Pancreas (tissue), 10 donors: ENCODE data around the gene BRINP2. TPM values are rescaled to one million over a fixed set of nuclear protein-coding genes. Genes with fewer than 3 reads are reported as not detected.

Experiments
- ATAC-seq, 4 donors: fragments of 200-7000 bp; cut with Tn5 transposase; one replicate each; pipeline versions ENCODE4 v1.8.0 to v1.9.1; 2020; ENCODE audit warnings: mild to moderate bottlenecking in 4 of 4, moderate library complexity in 4 of 4
- DNase-seq, 6 donors: peaks; one replicate each; pipeline ENCODE4 v3.0.0-alpha.2; 2020
- FAIRE-seq: peaks from 2 replicates; lab custom pipeline; 2012; peaks lifted over from hg19 to GRCh38; lab: Jason Lieb, UNC
- H3K27ac ChIP-seq, 4 donors: fragments of 200-600 bp; sonication (generic); 1 replicate in 3 of 4; 2 replicates in 1 of 4; pipeline versions ENCODE4 v1.5.0 to v1.8.0; 2020
- H3K27me3 ChIP-seq, 4 donors: fragments of 200-600 bp; one replicate each; pipeline ENCODE4 v1.8.0; 2021
- H3K36me3 ChIP-seq, 3 donors: fragments of 200-600 bp; sonication (generic) in 1 of 3; one replicate each; pipeline versions ENCODE4 v1.5.0 to v1.8.0; 2020 to 2021
- H3K4me1 ChIP-seq, 3 donors: fragments of 200-600 bp; one replicate each; pipeline ENCODE4 v1.8.0; 2021
- H3K4me3 ChIP-seq, 4 donors: fragments of 200-600 bp; sonication (generic) in 2 of 4; one replicate each; pipeline versions ENCODE4 v1.5.0 to v1.8.0; 2020 to 2021
- H3K9me3 ChIP-seq, 4 donors: fragments of 200-600 bp; one replicate each; pipeline ENCODE4 v1.8.0; 2021
- WGBS, 2 donors: extraction: QIAGEN DNeasy Blood & Tissue Kit; methylation state at CpG; one replicate each; pipeline ENCODE4 v1.1.7; 2013; 5-methylcytosine and 5-hydroxymethylcytosine counted together
- intact Hi-C, 3 donors: fragments of 100-400 bp; cut with DNase I; formaldehyde crosslinking; loops; one replicate each; pipeline versions ENCODE4 v1.11.1 to v1.14.2; 2022
- polyA plus RNA-seq, 2 donors: library from polyadenylated mRNA; stranded (reverse); fragments of 200-250 nt; gene quantifications; one replicate each; pipeline ENCODE4 v1.2.3, GENCODE V29; 2013
- total RNA-seq, 6 donors: library from RNA; stranded (reverse); fragmentation: NEBNext Ultra II Directional in 4 of 6; extraction: Animal tissue kit (Norgen Biotek cat#: 25700) in 4 of 6; gene quantifications; one replicate each; pipeline versions ENCODE4 v1.2.1 to v1.2.4, GENCODE V29; 2021 to 2023
- TF ChIP-seq, protein P1 (sequence below), 4 donors: fragments of 200-600 bp; sonication (generic) in 3 of 4; IDR thresholded peaks; one replicate each; pipeline versions ENCODE4 v1.5.0 to v1.8.0; 2021; ENCODE audit warnings: antibody characterized with exemption in 4 of 4
- donor health status: healthy with polysubstance abuse.
- donor health status: DM: no; HTN: no; CAD: no; lungs with moderate emphysema.
- donor health status: DM: no; HTN: no; CAD: no.
- donor health status: control.
- donor health status: control.
- donor health status: Bipolar disorder and iron deficiency.
- donor health status: DM: yes; HTN: yes; CAD: no.
- donor health status: DM: no; HTN: no; CAD: no.
- donor health status: DM: no; HTN: no; CAD: no.
- donor health status: DM: yes; HTN: yes; CAD: no.

The BRINP2 gene
- total and polyA plus RNA-seq, 8 donors, result 0.04 to 0.23 (median 0.19) TPM; not detected in 5

DNA sequence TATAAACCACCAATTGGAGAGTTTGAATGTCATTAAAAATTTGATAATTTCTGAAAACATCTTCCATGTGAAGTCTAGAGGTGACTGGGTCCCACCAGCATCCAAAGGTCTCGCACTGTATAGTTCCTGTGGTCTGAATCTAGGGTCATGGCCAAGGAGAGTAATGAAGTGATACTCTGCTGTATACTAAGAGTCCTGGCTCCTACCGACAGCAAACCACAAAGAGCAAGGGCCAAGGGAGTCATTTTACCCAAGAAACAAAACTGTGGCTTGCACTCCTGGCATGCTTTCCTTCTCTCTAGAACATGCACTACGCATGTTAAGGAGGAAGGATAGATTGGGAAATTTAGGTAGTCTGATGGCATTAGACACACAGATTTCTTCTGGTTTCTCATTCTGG, 115.6 kb downstream of the BRINP2 start:
- no peak overlapping the region for H3K4me3 ChIP-seq
- DNase-seq, result no peak
- ATAC-seq, result peak in 1 of 4 donors; percentile 43
- TF ChIP-seq, protein P1, sequence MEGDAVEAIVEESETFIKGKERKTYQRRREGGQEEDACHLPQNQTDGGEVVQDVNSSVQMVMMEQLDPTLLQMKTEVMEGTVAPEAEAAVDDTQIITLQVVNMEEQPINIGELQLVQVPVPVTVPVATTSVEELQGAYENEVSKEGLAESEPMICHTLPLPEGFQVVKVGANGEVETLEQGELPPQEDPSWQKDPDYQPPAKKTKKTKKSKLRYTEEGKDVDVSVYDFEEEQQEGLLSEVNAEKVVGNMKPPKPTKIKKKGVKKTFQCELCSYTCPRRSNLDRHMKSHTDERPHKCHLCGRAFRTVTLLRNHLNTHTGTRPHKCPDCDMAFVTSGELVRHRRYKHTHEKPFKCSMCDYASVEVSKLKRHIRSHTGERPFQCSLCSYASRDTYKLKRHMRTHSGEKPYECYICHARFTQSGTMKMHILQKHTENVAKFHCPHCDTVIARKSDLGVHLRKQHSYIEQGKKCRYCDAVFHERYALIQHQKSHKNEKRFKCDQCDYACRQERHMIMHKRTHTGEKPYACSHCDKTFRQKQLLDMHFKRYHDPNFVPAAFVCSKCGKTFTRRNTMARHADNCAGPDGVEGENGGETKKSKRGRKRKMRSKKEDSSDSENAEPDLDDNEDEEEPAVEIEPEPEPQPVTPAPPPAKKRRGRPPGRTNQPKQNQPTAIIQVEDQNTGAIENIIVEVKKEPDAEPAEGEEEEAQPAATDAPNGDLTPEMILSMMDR (IDR thresholded peaks at IDR 0.05), result no peak
- H3K27ac ChIP-seq, result no peak overlapping the region
- intact Hi-C loops, result no loop called here
- no peaks in the 10 kb centered on the region for H3K9me3 ChIP-seq
- H3K4me1 ChIP-seq, result peaks cover 0 to 8% (median 0%) of the 10 kb centered on the region in 3 donors
- no peaks in the 10 kb centered on the region for H3K27me3 ChIP-seq
- no peaks in the 10 kb centered on the region for H3K36me3 ChIP-seq
- FAIRE-seq, result no peak
- 90 to 91% methylated on average over 3 of the region's 3 CpGs for WGBS, 2 donors

DNA sequence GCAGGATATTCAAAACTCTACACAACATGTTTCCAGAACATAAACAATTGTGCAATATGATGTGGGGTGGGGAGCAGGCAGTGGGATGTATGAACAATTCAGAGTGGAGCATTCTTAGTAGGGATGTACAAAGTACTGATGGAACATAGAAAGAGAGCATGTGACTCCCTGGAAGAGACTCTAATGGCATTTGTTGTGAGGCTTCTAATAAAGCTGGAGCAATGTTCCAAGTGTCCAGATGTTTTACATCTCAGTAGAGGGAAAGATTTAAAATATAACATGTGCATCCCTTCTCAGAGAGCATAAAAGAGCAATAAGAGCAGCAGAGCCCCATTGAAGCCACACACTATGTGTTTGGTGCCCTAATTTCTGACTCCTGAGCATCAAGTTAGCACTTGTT, 116.5 kb downstream of the BRINP2 start:
- TF ChIP-seq, protein P1 (IDR thresholded peaks at IDR 0.05), result no peak
- Histone ChIP-seq H3K27ac (no peak overlapping the region), H3K36me3 (no peaks in the 10 kb centered on the region), H3K27me3 (no peaks in the 10 kb centered on the region), H3K9me3 (no peaks in the 10 kb centered on the region), H3K4me1 (peaks cover 0 to 8% (median 0%) of the 10 kb centered on the region in 3 donors), H3K4me3 (no peak overlapping the region)
- ATAC-seq, result peak in 1 of 4 donors; percentile 34
- no peak for FAIRE-seq
- intact Hi-C loops, result no loop called here
- DNase-seq, result no peak

DNA sequence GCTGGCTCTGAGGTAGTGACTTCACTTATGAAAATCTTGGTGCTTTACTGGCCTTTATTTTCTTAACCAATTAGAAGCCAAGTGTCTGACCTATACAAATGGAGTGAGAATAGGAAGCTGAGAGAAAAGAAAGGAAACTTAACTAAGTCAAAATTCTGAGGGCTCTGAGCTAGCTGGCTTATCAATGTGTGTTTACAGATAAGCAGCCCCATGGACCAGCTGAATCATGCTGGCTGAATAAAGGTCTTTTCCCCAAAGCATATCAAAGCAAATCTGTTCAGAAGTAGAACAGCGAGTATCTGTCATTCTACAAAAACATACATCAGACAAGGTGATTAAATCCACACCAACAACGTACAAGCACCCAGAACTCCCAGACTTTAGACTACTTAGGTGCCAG, 117.2 kb downstream of the BRINP2 start:
- H3K9me3 ChIP-seq, result no peaks in the 10 kb centered on the region
- intact Hi-C loops, result no loop called here
- FAIRE-seq (no peak), ATAC-seq (peak in 3 of 4 donors; percentile 47 to 73 (median 58)), DNase-seq (no peak)
- WGBS, 2 donors, result 6 to 9% methylated on average over 2 of the region's 2 CpGs
- TF ChIP-seq, protein P1 (IDR thresholded peaks at IDR 0.05), result no peak
- no peaks in the 10 kb centered on the region for H3K36me3 ChIP-seq
- H3K4me1 ChIP-seq, result peaks cover 0 to 8% (median 0%) of the 10 kb centered on the region in 3 donors
- no peaks in the 10 kb centered on the region for H3K27me3 ChIP-seq
- H3K27ac ChIP-seq, result no peak overlapping the region
- no peak overlapping the region for H3K4me3 ChIP-seq

DNA sequence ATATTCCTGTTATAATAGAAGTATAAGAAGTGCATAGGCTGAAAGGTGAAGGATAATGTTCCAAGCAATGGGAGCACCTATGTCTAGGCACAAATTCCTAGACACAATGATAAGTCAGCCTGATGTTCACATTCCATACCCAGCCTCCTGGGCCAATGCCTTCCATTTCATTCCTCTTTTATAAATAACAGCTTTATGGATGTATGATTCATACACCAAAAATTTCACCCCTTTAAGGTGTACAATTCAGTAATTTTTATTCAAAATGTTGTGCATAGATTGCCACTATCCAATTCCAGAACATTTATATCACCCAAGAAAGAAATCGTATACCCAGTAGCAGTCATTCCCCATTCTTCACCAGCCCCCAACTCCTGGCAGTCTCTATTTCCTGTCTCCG, 118.8 kb downstream of the BRINP2 start:
- 85 to 94% methylated on average over 2 of the region's 2 CpGs for WGBS, 2 donors
- TF ChIP-seq, protein P1 (IDR thresholded peaks at IDR 0.05), result no peak
- Histone ChIP-seq H3K4me1 (peaks cover 0 to 8% (median 0%) of the 10 kb centered on the region in 3 donors), H3K27ac (no peak overlapping the region), H3K27me3 (no peaks in the 10 kb centered on the region), H3K4me3 (no peak overlapping the region), H3K9me3 (no peaks in the 10 kb centered on the region), H3K36me3 (no peaks in the 10 kb centered on the region)
- intact Hi-C loops, result no loop called here
- ATAC-seq (no peak), DNase-seq (no peak), FAIRE-seq (no peak)

DNA sequence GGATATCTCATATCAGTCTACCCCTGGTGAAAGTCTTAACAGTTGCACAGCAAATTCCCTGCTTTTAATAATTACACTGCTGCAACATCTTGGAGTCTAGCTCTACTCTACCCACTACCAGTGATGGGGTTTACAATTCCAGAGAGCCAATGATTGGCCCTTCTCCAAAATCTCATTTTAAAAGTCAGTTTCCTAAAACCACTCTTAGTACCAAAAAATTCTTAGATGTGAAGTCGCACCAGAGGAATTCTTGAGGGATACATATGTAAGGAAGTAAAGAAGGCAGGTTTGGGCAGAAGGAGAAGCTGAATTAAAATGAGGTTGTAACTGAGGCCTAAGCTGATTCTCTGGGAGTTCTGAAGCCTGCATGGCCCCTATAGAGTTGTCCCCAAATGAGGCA, 129.7 kb downstream of the BRINP2 start:
- DNase-seq (no peak), ATAC-seq (no peak), FAIRE-seq (no peak)
- Histone ChIP-seq H3K27me3 (no peaks in the 10 kb centered on the region), H3K27ac (no peak overlapping the region), H3K4me1 (no peaks in the 10 kb centered on the region), H3K9me3 (no peaks in the 10 kb centered on the region), H3K4me3 (no peak overlapping the region), H3K36me3 (no peaks in the 10 kb centered on the region)
- intact Hi-C loops, result no loop called here
- TF ChIP-seq, protein P1 (IDR thresholded peaks at IDR 0.05), result no peak
- WGBS, 2 donors, result 95 to 100% methylated on average over 1 of the region's 1 CpG
